ENCODE results near the gene IFT27. TPM values are rescaled to one million over a fixed set of nuclear protein-coding genes. Genes with fewer than 3 reads are reported as not detected.

IFT27 gene
- polyA plus RNA-seq, 1 experiment = 23.0 TPM

GRCh38 chr22:36753916-36754315, 22.0 kb downstream of the IFT27 start:
- ChIA-PET POLR2A (no interaction called here), CTCF (interaction anchor here (1.2 to 1.4 kb wide), 2 partner anchors 19 to 210 kb away, joined by 3 read pairs; no protein-coding TSS in a partner anchor)
- Histone ChIP-seq H3K27me3 (ENCODE audit: control insufficient read depth, insufficient read depth, low read length) (peaks cover 11% of the 10 kb centered on the region), H3K4me3 (ENCODE audit: low read depth, low read length) (no peak overlapping the region), H3K36me3 (ENCODE audit: control insufficient read depth, insufficient read depth, low read length) (no peaks in the 10 kb centered on the region)
- no peak for TF ChIP-seq CTCF (IDR thresholded peaks at IDR 0.05; ENCODE audit: insufficient read depth, low read depth, low read length)
- no peak for DNase-seq (ENCODE audit: low read depth)

GRCh38 chr22:36753120-36753802, 22.7 kb downstream of the IFT27 start:
- POLR2A ChIA-PET = no interaction called here
- CTCF ChIA-PET = interaction anchor here (1.2 to 1.4 kb wide), 2 partner anchors 20 to 209 kb away, joined by 3 read pairs; no protein-coding TSS in a partner anchor

GRCh38 chr22:36746375-36746970, 29.4 kb downstream of the IFT27 start:
- DNase-seq (ENCODE audit: low read depth) = no peak

More at GRCh38 chr22:36753120-36753802, 22.7 kb downstream of the IFT27 start:
- no peak overlapping the region for H3K4me3 ChIP-seq (ENCODE audit: low read depth, low read length)
- H3K36me3 ChIP-seq (ENCODE audit: control insufficient read depth, insufficient read depth, low read length) = no peaks in the 10 kb centered on the region
- DNase-seq (ENCODE audit: low read depth) = no peak
- TF ChIP-seq CTCF (IDR thresholded peaks at IDR 0.05; ENCODE audit: insufficient read depth, low read depth, low read length) = no peak
- H3K27me3 ChIP-seq (ENCODE audit: control insufficient read depth, insufficient read depth, low read length) = peaks cover 14% of the 10 kb centered on the region

DNA sequence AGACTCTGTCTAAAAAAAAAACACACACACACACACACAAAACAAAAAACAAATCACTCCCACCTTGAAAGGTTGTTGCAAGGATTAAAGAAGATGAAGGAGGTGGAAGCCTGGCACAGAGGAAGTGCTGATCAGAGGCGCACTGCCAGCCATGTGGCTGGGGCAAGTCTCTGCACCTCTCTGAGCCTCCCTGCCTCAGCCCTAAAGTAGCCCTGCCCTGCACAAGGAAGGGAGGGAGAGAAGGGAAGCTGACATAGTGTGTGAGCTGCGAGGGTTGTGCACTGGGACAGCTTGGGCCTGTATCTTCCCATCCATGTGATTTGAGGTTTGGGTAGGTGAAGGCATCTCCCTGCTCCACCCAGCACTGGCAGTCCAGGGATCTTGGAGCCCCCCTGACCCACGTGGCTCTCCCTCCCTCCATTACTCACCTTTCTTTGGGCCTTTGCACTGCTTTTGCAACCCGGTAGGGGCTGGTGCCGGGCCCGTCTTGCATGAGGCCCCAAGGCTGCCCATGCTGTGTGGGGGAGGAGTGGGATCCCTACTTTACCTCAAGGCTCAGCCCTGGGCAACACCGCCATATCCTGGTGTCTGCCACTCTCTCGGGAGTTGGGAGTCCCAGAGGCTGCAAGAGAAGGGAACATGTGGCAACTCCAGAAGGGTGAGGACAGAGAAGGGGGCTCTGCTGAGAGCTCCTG, 30.5 kb downstream of the IFT27 start:
- ChIA-PET POLR2A (no interaction called here), CTCF (interaction anchor here (0.6 to 2.0 kb wide), 4 partner anchors 10 to 338 kb away, joined by 3 to 6 read pairs (median 4); no protein-coding TSS in a partner anchor)
- no peak for DNase-seq (ENCODE audit: low read depth)
- H3K27me3 ChIP-seq (ENCODE audit: control insufficient read depth, insufficient read depth, low read length) = peaks cover 13% of the 10 kb centered on the region
- no peak overlapping the region for H3K4me3 ChIP-seq (ENCODE audit: low read depth, low read length)
- H3K36me3 ChIP-seq (ENCODE audit: control insufficient read depth, insufficient read depth, low read length) = no peaks in the 10 kb centered on the region
- TF ChIP-seq CTCF (IDR thresholded peaks at IDR 0.05; ENCODE audit: insufficient read depth, low read depth, low read length) = no peak

More at GRCh38 chr22:36746375-36746970, 29.4 kb downstream of the IFT27 start:
- no peak for TF ChIP-seq CTCF (IDR thresholded peaks at IDR 0.05; ENCODE audit: insufficient read depth, low read depth, low read length)
- H3K36me3 ChIP-seq (ENCODE audit: control insufficient read depth, insufficient read depth, low read length) = no peaks in the 10 kb centered on the region
- no peak overlapping the region for H3K4me3 ChIP-seq (ENCODE audit: low read depth, low read length)
- H3K27me3 ChIP-seq (ENCODE audit: control insufficient read depth, insufficient read depth, low read length) = peaks cover 13% of the 10 kb centered on the region
- POLR2A ChIA-PET = no interaction called here
- CTCF ChIA-PET = interaction anchor here (0.6 to 2.0 kb wide), 3 partner anchors 9 to 113 kb away, joined by 3 to 5 read pairs (median 4); no protein-coding TSS in a partner anchor

DNA sequence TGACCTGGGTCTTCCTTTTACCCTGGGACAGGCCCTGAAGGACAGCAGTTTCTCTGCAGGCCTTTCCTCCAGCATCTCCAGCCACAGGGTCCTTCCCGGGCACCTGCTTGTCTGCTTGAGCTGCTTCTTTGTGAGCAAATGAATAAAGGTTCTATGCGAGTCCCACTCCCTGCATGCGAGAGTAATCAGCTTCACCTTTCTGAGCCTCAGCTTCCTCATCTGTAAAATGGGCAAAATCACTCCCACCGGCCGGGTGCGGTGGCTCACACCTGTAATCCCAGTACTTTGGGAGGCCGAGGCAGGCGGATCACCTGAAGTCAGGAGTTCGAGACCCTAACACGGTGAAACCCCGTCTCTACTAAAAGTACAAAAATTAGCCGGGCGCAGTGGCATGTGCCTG, 31.1 kb downstream of the IFT27 start:
- ChIA-PET CTCF (interaction anchor here (0.6 to 1.8 kb wide), 2 partner anchors 11 to 13 kb away, joined by 3 to 6 read pairs; no protein-coding TSS in a partner anchor), POLR2A (no interaction called here)
- no peak for DNase-seq (ENCODE audit: low read depth)
- Histone ChIP-seq H3K27me3 (ENCODE audit: control insufficient read depth, insufficient read depth, low read length) (peaks cover 7% of the 10 kb centered on the region), H3K36me3 (ENCODE audit: control insufficient read depth, insufficient read depth, low read length) (no peaks in the 10 kb centered on the region), H3K4me3 (ENCODE audit: low read depth, low read length) (no peak overlapping the region)
- no peak for TF ChIP-seq CTCF (IDR thresholded peaks at IDR 0.05; ENCODE audit: insufficient read depth, low read depth, low read length)
